Gastroesophageal sphincter (tissue), 3 donors: ENCODE data around the gene ELP2.

Experiments used
- CTCF ChIP-seq, 4 experiments: fragments of 200-600 bp in 2 of 4; fragments of 450-650 bp in 2 of 4; sonication (generic) in 1 of 4; IDR thresholded peaks; one replicate each; pipeline ENCODE4 v1.5.1; 2017 to 2019; ENCODE audit warnings: antibody characterized with exemption in 4 of 4, mild to moderate bottlenecking in 2 of 4, moderate library complexity in 2 of 4
- EP300 ChIP-seq: sonication (generic); formaldehyde crosslinking; IDR thresholded peaks from one replicate; pipeline ENCODE4 v1.6.1; 2017; ENCODE audit warnings: antibody characterized with exemption, mild to moderate bottlenecking
- POLR2A ChIP-seq, 2 donors: fragments of 450-650 bp; IDR thresholded peaks; one replicate each; pipeline ENCODE4 v1.6.1; 2017; ENCODE audit warnings: antibody characterized with exemption in 2 of 2, mild to moderate bottlenecking in 2 of 2, moderate library complexity in 1 of 2

- TF ChIP-seq CTCF (IDR thresholded peaks at IDR 0.05) (no peak), POLR2A (IDR thresholded peaks at IDR 0.05) (no peak), EP300 (no peak)
These were observed 45.8 kb downstream of the ELP2 start for GRCh38 chr18:36175481-36175880.
